Stomach (tissue), 9 donors: ENCODE results near the gene HPD. TPM values are rescaled to one million over a fixed set of nuclear protein-coding genes. Genes with fewer than 3 reads are reported as not detected.

Experiments
- DNase-seq, 2 donors: peaks; one replicate each; pipeline versions ENCODE4 v3.0.0 to v3.0.0-alpha.2; 2013 to 2019
- H3K27ac ChIP-seq, 5 donors: fragments of 200-600 bp in 4 of 5; sonication (generic) in 4 of 5; one replicate each; pipeline ENCODE4 v1.5.1; 2013 to 2019; ENCODE audit warnings: mild to moderate bottlenecking in 1 of 5, moderate library complexity in 1 of 5
- H3K27me3 ChIP-seq, 3 donors: fragments of 200-600 bp; sonication (generic); one replicate each; pipeline ENCODE4 v1.5.1; 2017 to 2019; ENCODE audit warnings: mixed run types in 1 of 3
- H3K36me3 ChIP-seq, 4 donors: fragments of 200-600 bp; sonication (generic); 1 replicate in 3 of 4; 2 replicates in 1 of 4; pipeline ENCODE4 v1.5.1; 2016 to 2019
- H3K4me1 ChIP-seq, 4 donors: fragments of 200-600 bp; sonication (generic); one replicate each; pipeline ENCODE4 v1.5.1; 2016 to 2019
- H3K4me3 ChIP-seq, 4 donors: fragments of 200-600 bp; sonication (generic) in 3 of 4; one replicate each; pipeline ENCODE4 v1.5.1; 2016 to 2019; ENCODE audit warnings: mild to moderate bottlenecking in 1 of 4
- H3K9me3 ChIP-seq, 4 donors: fragments of 200-600 bp; sonication (generic); one replicate each; pipeline ENCODE4 v1.5.1; 2016 to 2019
- EP300 ChIP-seq: sonication (generic); formaldehyde crosslinking; IDR thresholded peaks from one replicate; pipeline ENCODE4 v1.6.1; 2017; ENCODE audit warnings: antibody characterized with exemption
- POLR2A ChIP-seq, 4 donors: fragments of 450-650 bp; IDR thresholded peaks; one replicate each; pipeline ENCODE4 v1.6.1; 2016; ENCODE audit warnings: antibody characterized with exemption in 4 of 4, control low read depth in 2 of 4, mild to moderate bottlenecking in 1 of 4, moderate library complexity in 1 of 4
- POLR2AphosphoS5 ChIP-seq, 3 donors: sonication (generic); formaldehyde crosslinking; IDR thresholded peaks; one replicate each; pipeline ENCODE4 v1.6.1; 2016; ENCODE audit warnings: antibody characterized with exemption in 3 of 3
- WGBS, 5 donors: extraction: QIAGEN DNeasy Blood & Tissue Kit in 3 of 5; methylation state at CpG; one replicate each; pipeline versions ENCODE4 v1.1.5 to v1.1.7; 2013 to 2018; 5-methylcytosine and 5-hydroxymethylcytosine counted together
- intact Hi-C: fragments of 100-400 bp; cut with DNase I; formaldehyde crosslinking; loops from one replicate; pipeline ENCODE4 v1.15.1; 2023; ENCODE audit warnings: low total_unique reads
- polyA plus RNA-seq, 3 donors: library from polyadenylated mRNA; stranded (reverse); fragments of 200-250 nt; gene quantifications; one replicate each; pipeline ENCODE4 v1.2.3, GENCODE V29; 2013
- total RNA-seq, 5 donors: library from RNA; depleted of rRNA; stranded (reverse); fragments of >200 nt; gene quantifications; one replicate each; pipeline versions ENCODE4 v1.1.0 to v1.2.3, GENCODE V29; 2014 to 2016
- TF ChIP-seq, protein P1 (sequence below), 7 experiments: fragments of 450-650 bp in 4 of 7; fragments of 200-600 bp in 3 of 7; sonication (generic) in 3 of 7; IDR thresholded peaks; one replicate each; pipeline ENCODE4 v1.5.1; 2016 to 2019; ENCODE audit warnings: antibody characterized with exemption in 7 of 7, control low read depth in 2 of 7, mild to moderate bottlenecking in 1 of 7
- donor health status: healthy with polysubstance abuse.
- donor health status: Bipolar disorder and iron deficiency.
- donor health status: healthy.

The HPD gene
- total and polyA plus RNA-seq, 8 donors: 0.40 to 3.1 (median 0.73) TPM; not detected in 5

DNA sequence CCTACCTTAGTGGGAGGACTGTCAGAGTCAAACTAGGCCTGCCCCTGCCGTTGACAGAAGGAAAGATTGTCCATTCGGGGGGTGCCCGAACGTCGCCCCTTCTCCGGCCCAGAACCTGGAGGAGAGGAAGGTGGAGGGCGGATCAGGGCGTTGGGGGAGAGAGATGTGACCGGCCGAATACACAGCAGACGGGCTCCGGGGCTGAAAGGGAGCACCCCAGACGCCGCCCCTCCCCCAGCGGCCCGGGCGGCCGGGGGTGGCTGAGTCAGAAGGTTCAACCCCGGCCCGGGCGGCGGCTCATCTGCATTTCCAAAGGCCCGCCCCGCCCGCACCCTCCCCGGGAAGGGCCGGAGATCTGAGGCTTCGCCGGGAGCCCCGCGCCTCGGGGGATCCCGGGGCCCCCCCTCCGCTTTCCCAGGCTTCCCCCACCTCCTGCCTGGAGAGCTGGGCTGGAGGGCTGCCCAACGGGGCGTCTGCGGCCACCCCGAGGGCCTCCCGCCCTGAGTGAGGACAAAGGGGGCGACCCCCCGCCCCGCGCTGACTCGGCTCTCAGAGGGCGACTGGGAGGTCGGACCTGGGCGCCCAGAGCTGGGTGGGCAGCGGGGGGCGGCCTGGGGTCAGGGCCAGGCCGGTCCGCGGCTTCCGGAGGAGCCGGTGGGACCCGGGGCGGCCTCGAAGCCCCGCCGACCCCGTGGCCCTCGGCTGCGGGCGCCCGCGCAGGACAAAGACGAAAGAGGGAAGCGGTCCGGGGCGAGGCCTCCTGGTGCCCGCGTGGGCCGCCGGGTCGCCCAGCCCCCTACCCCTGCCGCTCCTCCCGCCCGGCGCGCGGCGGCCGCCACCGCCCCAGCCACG lies 58.6 kb downstream of the HPD start:
- peaks cover 44 to 66% (median 51%) of the 10 kb centered on the region in 4 donors for H3K4me1 ChIP-seq
- H3K4me3 ChIP-seq: peak overlapping the region; percentile 72 to 87 (median 80)
- peak in 2 of 3 donors; percentile 63 to 66 for TF ChIP-seq POLR2AphosphoS5 (IDR thresholded peaks at IDR 0.05)
- TF ChIP-seq POLR2A (IDR thresholded peaks at IDR 0.05): peak in 1 of 4 donors; percentile 16
- TF ChIP-seq EP300: no peak
- TF ChIP-seq, protein P1, sequence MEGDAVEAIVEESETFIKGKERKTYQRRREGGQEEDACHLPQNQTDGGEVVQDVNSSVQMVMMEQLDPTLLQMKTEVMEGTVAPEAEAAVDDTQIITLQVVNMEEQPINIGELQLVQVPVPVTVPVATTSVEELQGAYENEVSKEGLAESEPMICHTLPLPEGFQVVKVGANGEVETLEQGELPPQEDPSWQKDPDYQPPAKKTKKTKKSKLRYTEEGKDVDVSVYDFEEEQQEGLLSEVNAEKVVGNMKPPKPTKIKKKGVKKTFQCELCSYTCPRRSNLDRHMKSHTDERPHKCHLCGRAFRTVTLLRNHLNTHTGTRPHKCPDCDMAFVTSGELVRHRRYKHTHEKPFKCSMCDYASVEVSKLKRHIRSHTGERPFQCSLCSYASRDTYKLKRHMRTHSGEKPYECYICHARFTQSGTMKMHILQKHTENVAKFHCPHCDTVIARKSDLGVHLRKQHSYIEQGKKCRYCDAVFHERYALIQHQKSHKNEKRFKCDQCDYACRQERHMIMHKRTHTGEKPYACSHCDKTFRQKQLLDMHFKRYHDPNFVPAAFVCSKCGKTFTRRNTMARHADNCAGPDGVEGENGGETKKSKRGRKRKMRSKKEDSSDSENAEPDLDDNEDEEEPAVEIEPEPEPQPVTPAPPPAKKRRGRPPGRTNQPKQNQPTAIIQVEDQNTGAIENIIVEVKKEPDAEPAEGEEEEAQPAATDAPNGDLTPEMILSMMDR (IDR thresholded peaks at IDR 0.05): no peak
- 0 to 1% (median 0%) methylated on average over 14 to 82 of the region's 84 CpGs for WGBS, 5 donors
- H3K27me3 ChIP-seq: no peaks in the 10 kb centered on the region
- peak overlapping the region; percentile 99 to 100 (median 100) for H3K27ac ChIP-seq
- no peaks in the 10 kb centered on the region for H3K9me3 ChIP-seq
- peaks cover 10 to 26% (median 12%) of the 10 kb centered on the region in 4 donors for H3K36me3 ChIP-seq
- intact Hi-C loops: no loop called here
- peak; percentile 90 to 94 for DNase-seq

DNA sequence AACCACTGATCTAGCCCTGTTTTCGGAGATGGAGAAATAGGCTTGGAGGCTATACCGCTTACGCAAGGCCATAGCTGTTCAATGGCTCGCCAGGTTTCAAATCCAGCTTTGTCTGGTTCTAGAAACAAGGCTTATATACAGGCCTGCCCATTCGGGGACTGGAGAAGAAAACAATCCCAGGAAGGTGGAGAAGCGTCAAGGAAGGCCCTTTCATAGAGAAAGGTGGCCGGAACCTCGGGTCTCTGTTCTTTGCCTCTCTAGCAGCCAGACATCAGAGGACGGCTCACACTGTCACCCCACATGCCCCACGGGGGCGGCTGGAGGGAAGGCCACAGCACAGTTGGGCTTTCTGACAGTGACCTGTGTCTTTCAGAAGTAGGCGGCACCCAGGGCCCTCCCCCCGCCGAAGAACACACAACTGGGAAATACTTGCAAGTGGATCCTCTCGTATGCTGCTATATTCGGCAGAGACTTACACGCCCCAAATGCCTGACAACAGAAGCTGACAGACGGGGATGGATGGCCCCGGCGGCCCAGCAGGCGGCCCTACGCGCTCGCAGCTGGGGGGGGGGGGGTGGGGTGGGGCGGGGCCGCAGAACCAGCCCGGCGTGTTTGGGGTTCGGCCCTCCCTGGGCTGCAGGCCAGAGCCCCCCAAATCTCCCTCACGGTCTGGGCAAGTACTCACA lies 59.4 kb downstream of the HPD start:
- H3K4me1 ChIP-seq: peaks cover 51 to 69% (median 58%) of the 10 kb centered on the region in 4 donors
- no peaks in the 10 kb centered on the region for H3K27me3 ChIP-seq
- no peaks in the 10 kb centered on the region for H3K9me3 ChIP-seq
- TF ChIP-seq POLR2A (IDR thresholded peaks at IDR 0.05): no peak
- TF ChIP-seq POLR2AphosphoS5 (IDR thresholded peaks at IDR 0.05): peak in 1 of 3 donors; percentile 15
- peaks cover 10 to 26% (median 12%) of the 10 kb centered on the region in 4 donors for H3K36me3 ChIP-seq
- intact Hi-C loops: no loop called here
- peak overlapping the region; percentile 99 to 100 (median 100) for H3K27ac ChIP-seq
- 6 to 9% (median 9%) methylated on average over 23 to 28 of the region's 30 CpGs for WGBS, 5 donors
- peak overlapping the region; percentile 72 to 87 (median 80) for H3K4me3 ChIP-seq
- peak; percentile 61 to 92 for DNase-seq

DNA sequence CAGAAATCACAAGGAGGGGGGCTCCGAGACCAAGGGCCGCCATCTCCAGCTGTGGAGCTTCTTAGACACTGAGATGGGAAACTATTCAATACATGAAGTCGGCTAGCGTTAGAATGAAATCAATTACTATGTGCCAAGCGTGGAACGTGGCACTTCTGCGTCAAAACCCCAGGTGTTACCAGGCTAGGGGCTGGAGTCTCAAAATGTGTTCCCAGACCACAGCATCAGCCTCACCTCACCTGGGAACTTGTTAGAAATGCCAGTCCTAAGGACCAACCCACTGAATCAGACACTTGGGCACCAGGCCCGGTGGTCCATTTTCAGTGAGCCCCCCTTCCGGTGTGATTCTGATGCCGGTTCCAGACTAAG lies 59.9 kb downstream of the HPD start:
- TF ChIP-seq, protein P1 (IDR thresholded peaks at IDR 0.05): no peak
- TF ChIP-seq EP300 (no peak), POLR2AphosphoS5 (IDR thresholded peaks at IDR 0.05) (no peak), POLR2A (IDR thresholded peaks at IDR 0.05) (no peak)
- H3K36me3 ChIP-seq: peaks cover 10 to 26% (median 12%) of the 10 kb centered on the region in 4 donors
- H3K27me3 ChIP-seq: no peaks in the 10 kb centered on the region
- no peaks in the 10 kb centered on the region for H3K9me3 ChIP-seq
- intact Hi-C loops: no loop called here
- H3K4me3 ChIP-seq: peak overlapping the region; percentile 72 to 87 (median 80)
- peak overlapping the region; percentile 99 to 100 (median 100) for H3K27ac ChIP-seq
- no peak for DNase-seq
- H3K4me1 ChIP-seq: peaks cover 57 to 75% (median 63%) of the 10 kb centered on the region in 4 donors
- WGBS, 5 donors: 34 to 47% (median 40%) methylated on average over 9 to 10 of the region's 10 CpGs

DNA sequence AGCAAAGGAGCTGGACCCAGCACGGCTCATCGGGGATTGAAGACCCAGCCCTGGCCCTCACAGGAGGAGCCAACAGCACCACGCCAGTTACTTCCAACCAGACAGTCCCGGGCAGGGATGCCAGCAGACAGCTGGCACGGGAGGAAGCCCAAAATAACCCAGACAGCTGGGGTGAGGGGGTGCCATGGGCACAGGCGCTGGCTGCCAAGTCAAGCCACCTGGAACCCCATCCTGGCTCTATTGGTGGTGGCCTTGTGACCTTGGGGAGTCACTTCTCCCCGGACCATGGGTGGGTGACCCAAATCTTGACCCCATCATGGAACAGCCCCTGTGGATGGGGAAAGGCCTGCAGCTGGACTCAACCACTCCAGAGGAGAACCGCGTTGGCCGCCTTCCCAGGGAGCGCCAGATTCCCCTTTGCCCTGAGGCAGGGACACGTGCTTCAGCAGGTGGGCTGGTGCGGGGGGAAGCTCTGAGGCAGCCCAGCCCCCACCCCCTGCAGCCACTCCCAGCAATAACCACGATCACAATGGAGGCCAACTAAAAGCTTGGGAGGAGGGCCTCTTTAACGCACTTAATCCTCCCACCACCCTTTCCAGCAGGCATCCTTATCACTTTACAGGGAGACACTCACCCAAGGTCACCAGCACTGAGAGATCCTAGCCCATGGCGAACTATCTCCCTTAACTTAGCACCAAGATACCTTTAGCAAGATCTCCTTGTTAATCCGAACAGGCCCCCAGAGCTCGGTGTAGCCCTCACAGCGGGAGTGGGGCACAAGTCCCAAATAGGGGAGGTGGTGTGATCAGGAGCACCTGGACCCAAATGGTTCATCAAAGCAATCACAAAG lies 60.5 kb downstream of the HPD start:
- intact Hi-C loops: no loop called here

More for the DNA sequence above, 60.5 kb downstream of the HPD start:
- DNase-seq: peak; percentile 76 to 86
- H3K4me3 ChIP-seq: peak overlapping the region; percentile 72 to 87 (median 80)
- no peaks in the 10 kb centered on the region for H3K9me3 ChIP-seq
- H3K27ac ChIP-seq: peak overlapping the region; percentile 99 to 100 (median 100)
- TF ChIP-seq, protein P1 (IDR thresholded peaks at IDR 0.05): no peak
- TF ChIP-seq EP300 (no peak), POLR2A (IDR thresholded peaks at IDR 0.05) (no peak), POLR2AphosphoS5 (IDR thresholded peaks at IDR 0.05) (no peak)
- WGBS, 5 donors: 22 to 29% (median 26%) methylated on average over 12 to 19 of the region's 19 CpGs
- peaks cover 61 to 81% (median 67%) of the 10 kb centered on the region in 4 donors for H3K4me1 ChIP-seq
- H3K36me3 ChIP-seq: peaks cover 10 to 26% (median 12%) of the 10 kb centered on the region in 4 donors
- no peaks in the 10 kb centered on the region for H3K27me3 ChIP-seq
